Measurements from ENCODE around the gene TRMT2B. TPM values are rescaled to one million over a fixed set of nuclear protein-coding genes. Genes with fewer than 3 reads are reported as not detected.

TRMT2B gene
- total RNA-seq, 2 donors from 2014 or later, result 8.3 to 9.6 TPM

DNA sequence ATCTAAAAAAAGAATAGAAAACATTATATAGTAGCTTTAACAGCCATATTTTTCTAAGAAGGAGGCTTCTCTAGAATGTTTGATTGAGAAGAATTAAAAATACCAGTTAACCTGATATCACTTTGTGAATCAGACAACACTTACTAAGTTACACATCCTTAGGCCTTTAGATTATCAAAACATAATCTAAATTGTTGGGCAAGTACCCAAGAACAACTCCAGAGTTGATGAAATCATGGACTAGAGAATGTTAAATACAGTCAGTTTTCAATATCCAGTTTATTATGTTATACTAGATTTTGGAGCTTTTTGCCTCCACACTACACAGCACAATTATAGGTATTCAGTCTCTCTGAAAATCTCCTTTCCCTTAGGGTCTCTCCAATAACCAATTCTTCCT lies 42.8 kb downstream of the TRMT2B start:
- no peak for DNase-seq
- no peaks in the 10 kb centered on the region for H3K9me3 ChIP-seq
- H3K36me3 ChIP-seq (replicated peaks in 1 of 2; ENCODE audit: insufficient read depth in 1 of 2, low read depth in 2 of 2), result no peaks in the 10 kb centered on the region
- no peaks in the 10 kb centered on the region for H3K27me3 ChIP-seq
- H3K27ac ChIP-seq, result no peak overlapping the region
- TF ChIP-seq POLR2A (IDR thresholded peaks at IDR 0.05), result no peak
- TF ChIP-seq, protein P1, sequence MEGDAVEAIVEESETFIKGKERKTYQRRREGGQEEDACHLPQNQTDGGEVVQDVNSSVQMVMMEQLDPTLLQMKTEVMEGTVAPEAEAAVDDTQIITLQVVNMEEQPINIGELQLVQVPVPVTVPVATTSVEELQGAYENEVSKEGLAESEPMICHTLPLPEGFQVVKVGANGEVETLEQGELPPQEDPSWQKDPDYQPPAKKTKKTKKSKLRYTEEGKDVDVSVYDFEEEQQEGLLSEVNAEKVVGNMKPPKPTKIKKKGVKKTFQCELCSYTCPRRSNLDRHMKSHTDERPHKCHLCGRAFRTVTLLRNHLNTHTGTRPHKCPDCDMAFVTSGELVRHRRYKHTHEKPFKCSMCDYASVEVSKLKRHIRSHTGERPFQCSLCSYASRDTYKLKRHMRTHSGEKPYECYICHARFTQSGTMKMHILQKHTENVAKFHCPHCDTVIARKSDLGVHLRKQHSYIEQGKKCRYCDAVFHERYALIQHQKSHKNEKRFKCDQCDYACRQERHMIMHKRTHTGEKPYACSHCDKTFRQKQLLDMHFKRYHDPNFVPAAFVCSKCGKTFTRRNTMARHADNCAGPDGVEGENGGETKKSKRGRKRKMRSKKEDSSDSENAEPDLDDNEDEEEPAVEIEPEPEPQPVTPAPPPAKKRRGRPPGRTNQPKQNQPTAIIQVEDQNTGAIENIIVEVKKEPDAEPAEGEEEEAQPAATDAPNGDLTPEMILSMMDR (IDR thresholded peaks at IDR 0.05), result no peak
- H3K4me1 ChIP-seq, result no peaks in the 10 kb centered on the region
- H3K4me3 ChIP-seq, result no peak overlapping the region
- ATAC-seq, result no peak
- intact Hi-C loops (cut with DNase I), result no loop called here

DNA sequence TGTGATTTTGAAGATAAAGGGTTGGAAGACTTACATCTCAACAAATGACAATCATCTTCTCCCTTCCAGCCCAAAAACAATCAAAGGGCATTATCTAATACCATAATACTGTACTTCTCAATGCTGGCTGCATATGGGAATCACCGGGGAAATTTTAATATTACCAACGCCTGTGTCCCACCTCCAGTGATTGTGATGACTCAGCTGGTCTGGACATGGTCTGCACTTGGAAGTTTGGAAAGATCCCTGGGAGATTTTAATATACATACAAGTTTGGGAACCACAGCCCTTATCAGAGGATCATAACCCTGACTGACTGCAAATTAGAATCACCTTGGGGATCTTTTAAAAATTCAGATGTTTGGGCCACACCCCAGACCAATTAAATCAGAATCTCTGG lies 52.5 kb downstream of the TRMT2B start:
- TF ChIP-seq, protein P1 (IDR thresholded peaks at IDR 0.05), result no peak
- TF ChIP-seq POLR2A (IDR thresholded peaks at IDR 0.05), result no peak
- no peaks in the 10 kb centered on the region for H3K36me3 ChIP-seq (replicated peaks in 1 of 2; ENCODE audit: insufficient read depth in 1 of 2, low read depth in 2 of 2)
- no peaks in the 10 kb centered on the region for H3K27me3 ChIP-seq
- H3K4me3 ChIP-seq, result no peak overlapping the region
- no peak for DNase-seq
- no peaks in the 10 kb centered on the region for H3K4me1 ChIP-seq
- no peak for ATAC-seq
- H3K27ac ChIP-seq, result no peak overlapping the region
- intact Hi-C loops (cut with DNase I), result no loop called here
- H3K9me3 ChIP-seq, result no peaks in the 10 kb centered on the region
- 100% methylated on average over 2 of the region's 2 CpGs for WGBS, 2 donors

DNA sequence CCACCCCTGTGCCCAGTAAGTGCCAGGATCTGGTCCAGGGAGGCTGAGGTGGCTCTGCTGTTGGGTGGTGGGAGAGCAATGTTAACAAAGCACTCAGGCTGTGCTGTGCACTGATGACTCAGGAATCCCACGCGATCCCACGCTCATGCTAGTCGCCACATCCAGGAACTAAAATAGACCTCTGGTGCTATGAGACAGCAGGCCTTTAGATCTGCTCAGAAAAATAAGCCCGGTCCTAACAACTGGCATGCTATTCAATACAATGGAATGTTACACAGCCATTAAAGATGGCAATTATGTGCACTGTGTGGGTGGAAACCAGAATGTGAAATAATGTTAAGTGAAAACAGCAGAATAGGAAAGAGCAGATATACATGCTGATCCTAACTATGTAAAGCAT lies 56.4 kb downstream of the TRMT2B start:
- intact Hi-C loops (cut with DNase I), result no loop called here
- WGBS, 2 donors, result 90 to 96% methylated on average over 5 of the region's 5 CpGs
- Histone ChIP-seq H3K9me3 (no peaks in the 10 kb centered on the region), H3K27me3 (no peaks in the 10 kb centered on the region), H3K4me3 (no peak overlapping the region), H3K4me1 (no peaks in the 10 kb centered on the region), H3K27ac (no peak overlapping the region), H3K36me3 (replicated peaks in 1 of 2; ENCODE audit: insufficient read depth in 1 of 2, low read depth in 2 of 2) (no peaks in the 10 kb centered on the region)
- TF ChIP-seq POLR2A (IDR thresholded peaks at IDR 0.05), result no peak
- TF ChIP-seq, protein P1 (IDR thresholded peaks at IDR 0.05), result no peak
- no peak for DNase-seq
- ATAC-seq, result no peak

DNA sequence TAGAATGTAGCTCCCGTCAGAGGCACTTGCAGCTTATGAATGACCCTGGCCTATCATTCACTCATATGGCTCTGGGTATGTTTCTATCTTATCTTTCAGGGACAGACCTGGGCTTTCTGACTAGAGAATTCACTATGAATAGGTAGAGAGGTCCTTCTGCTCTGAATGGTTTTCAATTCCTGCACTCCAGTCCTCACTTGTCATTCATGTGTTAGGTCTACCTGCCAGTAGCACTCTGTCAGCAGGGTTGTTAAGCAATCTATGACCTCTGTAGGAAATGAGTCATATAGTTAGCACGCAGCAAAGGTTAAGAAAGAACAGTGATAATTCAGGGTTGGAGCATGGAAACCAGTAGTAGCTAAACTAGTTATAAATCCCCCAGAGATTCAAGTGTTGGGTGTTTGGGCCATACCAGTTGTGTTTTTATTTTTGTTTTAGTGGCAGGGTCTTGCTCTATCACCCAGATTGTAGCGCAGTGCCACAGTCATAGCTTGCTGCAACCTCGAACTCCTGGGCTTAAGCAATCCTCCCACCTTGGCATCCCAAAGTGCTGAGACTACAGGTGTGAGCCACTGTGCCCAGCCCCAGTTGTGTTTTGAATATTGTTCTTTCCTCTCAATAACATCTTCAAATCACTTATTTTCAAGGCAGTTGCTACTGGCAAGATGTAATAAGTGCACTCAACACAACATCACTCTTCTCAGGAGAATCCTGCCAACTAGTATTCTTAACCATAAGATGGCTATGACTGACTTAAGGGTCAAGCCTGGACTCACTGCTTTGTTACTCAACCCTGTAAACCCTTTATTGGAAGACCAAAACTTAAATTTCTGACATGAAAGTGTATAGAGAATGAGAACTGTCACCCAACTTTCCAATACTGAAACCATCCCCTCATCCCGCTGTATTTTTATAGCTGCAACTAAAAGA lies 57.3 kb downstream of the TRMT2B start:
- TF ChIP-seq, protein P1 (IDR thresholded peaks at IDR 0.05), result no peak
- no peak for TF ChIP-seq POLR2A (IDR thresholded peaks at IDR 0.05)
- H3K4me1 ChIP-seq, result no peaks in the 10 kb centered on the region
- DNase-seq (no peak), ATAC-seq (no peak)
- intact Hi-C loops (cut with DNase I), result no loop called here
- H3K4me3 ChIP-seq, result no peak overlapping the region
- H3K9me3 ChIP-seq, result no peaks in the 10 kb centered on the region
- H3K27me3 ChIP-seq, result no peaks in the 10 kb centered on the region
- no peak overlapping the region for H3K27ac ChIP-seq
- 87 to 88% methylated on average over 5 of the region's 5 CpGs for WGBS, 2 donors
- no peaks in the 10 kb centered on the region for H3K36me3 ChIP-seq (replicated peaks in 1 of 2; ENCODE audit: insufficient read depth in 1 of 2, low read depth in 2 of 2)

DNA sequence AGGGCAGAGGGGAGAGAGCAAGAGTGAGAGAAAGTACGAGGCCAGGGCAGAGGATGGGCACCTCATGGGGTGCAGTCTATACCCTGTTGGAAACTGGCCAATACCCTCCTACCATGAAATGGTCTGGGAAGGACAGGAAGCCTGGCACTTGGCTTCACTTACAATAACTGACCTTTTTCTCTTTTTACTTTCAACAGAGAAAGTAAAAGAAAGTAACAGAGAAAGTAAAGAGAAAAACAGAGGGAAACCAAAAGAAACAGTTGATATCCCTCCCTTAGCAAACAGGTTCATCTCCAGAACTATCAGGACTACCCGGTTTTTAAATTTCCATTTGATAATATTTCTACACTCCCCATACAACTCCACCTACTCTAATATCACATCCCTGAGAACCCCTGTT lies 61.8 kb downstream of the TRMT2B start:
- Histone ChIP-seq H3K4me3 (no peak overlapping the region), H3K9me3 (no peaks in the 10 kb centered on the region), H3K27me3 (no peaks in the 10 kb centered on the region), H3K36me3 (replicated peaks in 1 of 2; ENCODE audit: insufficient read depth in 1 of 2, low read depth in 2 of 2) (no peaks in the 10 kb centered on the region), H3K4me1 (no peaks in the 10 kb centered on the region), H3K27ac (no peak overlapping the region)
- TF ChIP-seq, protein P1 (IDR thresholded peaks at IDR 0.05), result no peak
- no peak for TF ChIP-seq POLR2A (IDR thresholded peaks at IDR 0.05)
- DNase-seq (no peak), ATAC-seq (no peak)
- 68 to 69% methylated on average over 2 of the region's 2 CpGs for WGBS, 2 donors
- intact Hi-C loops (cut with DNase I), result no loop called here
